Measurements from ENCODE around the gene TMED1. TPM values are rescaled to one million over a fixed set of nuclear protein-coding genes. Genes with fewer than 3 reads are reported as not detected.
A peak's percentile ranks its signal among the peaks of the same experiment; 100 is the strongest.

The TMED1 gene
- total and polyA plus RNA-seq, 8 donors: 0.58 to 45.2 (median 20.9) TPM

DNA sequence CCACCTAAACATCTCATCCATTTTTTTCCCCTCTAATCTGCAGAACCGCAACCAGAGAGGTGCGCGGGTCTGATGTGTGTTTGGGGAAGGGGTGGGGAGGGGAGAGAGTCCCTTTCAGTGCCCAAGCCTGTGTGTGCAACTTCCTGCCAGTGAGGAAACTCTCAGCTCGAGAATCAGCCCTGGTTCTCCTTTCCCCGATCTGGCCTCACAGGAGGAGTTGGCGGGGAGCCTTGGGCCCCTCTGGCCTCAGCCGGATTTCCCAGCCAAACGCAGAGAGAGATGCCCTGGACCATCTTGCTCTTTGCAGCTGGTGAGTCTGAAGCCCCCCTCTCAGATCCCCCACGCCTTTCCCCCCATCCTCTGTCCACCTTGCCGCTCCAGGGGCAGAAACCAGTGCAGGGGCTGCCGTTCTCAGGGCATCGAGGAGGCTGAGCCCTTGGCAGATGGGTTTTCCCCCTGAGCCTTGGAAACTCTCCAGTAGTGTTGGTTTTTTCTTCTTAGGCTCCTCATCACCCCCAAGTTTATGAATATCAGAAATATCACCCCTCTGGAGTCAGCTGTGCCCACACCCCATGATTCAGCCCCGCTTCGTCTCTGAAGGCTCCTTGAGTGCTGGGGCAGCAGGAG lies 12.3 kb upstream of the TMED1 start, which contains the start of gene C19orf38:
TSS of gene C19orf38 (plus strand) at position 186 of the 627 bp plus-strand sequence. CDS start at position 280, 94 bp downstream.
- peaks cover 0 to 6% (median 4%) of the 10 kb centered on the region in 4 donors for H3K9me3 ChIP-seq
- no peaks in the 10 kb centered on the region for H3K4me1 ChIP-seq
- peak within 1 kb of the TSS in 2 of 4 donors; percentile 19 to 23 for H3K4me3 ChIP-seq
- intact Hi-C loops (cut with DNase I; ENCODE audit: low total_unique reads): no loop called here
- TF ChIP-seq POLR2AphosphoS5 (IDR thresholded peaks at IDR 0.05): no peak
- no peak for TF ChIP-seq POLR2A (IDR thresholded peaks at IDR 0.05)
- no peak for TF ChIP-seq CTCF (IDR thresholded peaks at IDR 0.05)
- no peak for TF ChIP-seq EP300 (IDR thresholded peaks at IDR 0.05)
- no peaks in the 10 kb centered on the region for H3K36me3 ChIP-seq
- H3K27me3 ChIP-seq: peaks cover 0 to 26% (median 0%) of the 10 kb centered on the region in 3 donors
- WGBS, 5 donors: 26 to 44% (median 41%) methylated on average over 14 of the region's 14 CpGs
- peak in 1 of 2 donors; percentile 68 for DNase-seq
- peak within 1 kb of the TSS in 2 of 5 donors; percentile 46 for H3K27ac ChIP-seq

GRCh38 chr19:10846500-10847202 lies 10.6 kb upstream of the TMED1 start:
- whole genome bisulfite sequencing, 5 donors: 62 to 88% (median 80%) methylated on average over 2 of the region's 2 CpGs

GRCh38 chr19:10842788-10843187 lies 6.8 kb upstream of the TMED1 start:
- Histone ChIP-seq H3K27me3 (no peaks in the 10 kb centered on the region), H3K27ac (no peak overlapping the region), H3K36me3 (no peaks in the 10 kb centered on the region), H3K9me3 (peaks cover 0 to 6% (median 4%) of the 10 kb centered on the region in 4 donors), H3K4me1 (no peaks in the 10 kb centered on the region), H3K4me3 (no peak overlapping the region)
- intact Hi-C loops (cut with DNase I; ENCODE audit: low total_unique reads): no loop called here
- 84 to 91% (median 88%) methylated on average over 7 of the region's 7 CpGs for WGBS, 5 donors
- no peak for TF ChIP-seq POLR2AphosphoS5 (IDR thresholded peaks at IDR 0.05)
- TF ChIP-seq POLR2A (IDR thresholded peaks at IDR 0.05): no peak
- no peak for TF ChIP-seq CTCF (IDR thresholded peaks at IDR 0.05)
- TF ChIP-seq EP300 (IDR thresholded peaks at IDR 0.05): no peak
- DNase-seq: no peak

More at GRCh38 chr19:10846500-10847202, 10.6 kb upstream of the TMED1 start:
- TF ChIP-seq POLR2A (IDR thresholded peaks at IDR 0.05) (no peak), POLR2AphosphoS5 (IDR thresholded peaks at IDR 0.05) (no peak), CTCF (IDR thresholded peaks at IDR 0.05) (no peak), EP300 (IDR thresholded peaks at IDR 0.05) (no peak)
- Histone ChIP-seq H3K36me3 (no peaks in the 10 kb centered on the region), H3K27ac (no peak overlapping the region), H3K9me3 (peaks cover 0 to 6% (median 4%) of the 10 kb centered on the region in 4 donors), H3K27me3 (peaks cover 0 to 26% (median 0%) of the 10 kb centered on the region in 3 donors), H3K4me1 (no peaks in the 10 kb centered on the region), H3K4me3 (no peak overlapping the region)
- intact Hi-C loops (cut with DNase I; ENCODE audit: low total_unique reads): no loop called here
- no peak for DNase-seq

GRCh38 chr19:10839114-10840050 lies 3.4 kb upstream of the TMED1 start:
- 70 to 78% (median 74%) methylated on average over 10 of the region's 10 CpGs for WGBS, 5 donors
- Histone ChIP-seq H3K36me3 (no peaks in the 10 kb centered on the region), H3K4me3 (no peak overlapping the region), H3K27me3 (no peaks in the 10 kb centered on the region), H3K4me1 (peaks cover 5 to 19% (median 18%) of the 10 kb centered on the region in 4 donors), H3K27ac (no peak overlapping the region), H3K9me3 (peaks cover 0 to 5% (median 0%) of the 10 kb centered on the region in 4 donors)
- TF ChIP-seq CTCF (IDR thresholded peaks at IDR 0.05): no peak
- no peak for TF ChIP-seq POLR2AphosphoS5 (IDR thresholded peaks at IDR 0.05)
- no peak for TF ChIP-seq EP300 (IDR thresholded peaks at IDR 0.05)
- TF ChIP-seq POLR2A (IDR thresholded peaks at IDR 0.05): no peak
- no peak for DNase-seq
- intact Hi-C loops (cut with DNase I; ENCODE audit: low total_unique reads): no loop called here

All from stomach (tissue), 9 donors.